HG03460 (cell line): Measurements from ENCODE around the gene ABCB4.

Source experiments
- ATAC-seq: cut with Tn5 transposase; IDR thresholded peaks from one replicate; pipeline ENCODE4 v1.9.1; 2021; ENCODE audit not compliant: unreplicated experiment

ABCB4 gene

DNA sequence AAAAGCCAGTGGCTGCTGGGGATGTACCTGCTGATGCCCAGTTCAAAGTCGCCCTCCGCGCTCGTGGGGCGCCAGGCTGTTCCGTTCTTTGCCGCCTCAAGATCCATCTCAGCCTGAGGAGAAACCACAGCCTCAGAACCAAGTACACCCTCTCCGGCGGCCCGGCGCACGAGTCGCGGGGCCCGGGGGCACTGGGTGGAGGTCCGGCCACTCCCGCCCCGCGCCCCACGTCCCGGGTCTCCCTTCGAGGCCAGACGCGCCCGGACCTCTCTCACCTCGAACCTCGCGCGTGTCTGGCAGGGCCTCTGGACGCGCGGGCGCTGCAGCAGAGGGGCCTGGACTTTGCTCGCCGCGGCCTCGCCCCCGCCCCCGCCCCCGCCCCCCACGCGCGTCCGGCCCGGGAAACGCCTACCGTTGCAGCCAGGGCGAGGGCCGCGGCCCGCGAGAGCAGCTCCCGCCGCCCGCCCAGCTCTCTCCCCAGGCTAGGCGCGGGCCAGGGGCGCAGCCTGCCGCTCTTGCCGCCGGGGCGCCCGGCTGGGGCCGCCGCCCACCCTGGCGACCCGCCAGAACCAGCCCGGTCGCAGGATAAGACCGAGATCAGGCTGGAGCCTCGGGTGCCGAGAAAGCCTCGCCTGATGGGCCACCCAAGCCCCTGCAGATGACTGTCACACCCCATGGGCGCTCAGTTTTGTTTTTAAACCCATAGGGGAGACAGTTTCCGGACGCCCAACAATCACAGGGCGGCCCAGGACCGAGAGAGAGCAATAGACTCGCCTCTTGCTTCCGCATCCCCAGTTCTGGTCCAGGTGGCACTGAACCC lies at the start of gene ABCB4:
Gene ABCB4, minus strand, starts transcription at position 322 of the 820 bp plus-strand sequence. Its CDS starts 215 bp downstream, at position 107.
- peak; percentile 16 for ATAC-seq

DNA sequence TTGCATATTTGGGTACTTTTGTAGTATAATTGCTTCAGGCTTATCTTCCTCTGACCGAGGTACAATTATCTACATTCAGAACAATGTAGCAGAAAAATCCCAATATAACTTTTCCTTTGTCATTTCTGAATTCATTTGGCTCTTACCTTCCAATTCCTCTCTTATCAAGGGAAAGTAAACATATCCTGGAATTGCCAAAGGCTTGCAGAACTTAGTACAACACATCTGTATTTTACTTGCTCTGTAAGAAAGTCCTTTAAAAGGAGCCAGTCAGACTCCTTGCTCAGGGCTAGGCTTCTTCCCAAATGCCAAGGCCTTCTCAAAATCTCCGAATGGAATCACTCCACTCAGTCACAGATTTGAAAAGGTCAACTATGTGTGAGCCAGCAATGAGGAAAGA lies 43.3 kb upstream of the ABCB4 start:
- ATAC-seq, result no peak

DNA sequence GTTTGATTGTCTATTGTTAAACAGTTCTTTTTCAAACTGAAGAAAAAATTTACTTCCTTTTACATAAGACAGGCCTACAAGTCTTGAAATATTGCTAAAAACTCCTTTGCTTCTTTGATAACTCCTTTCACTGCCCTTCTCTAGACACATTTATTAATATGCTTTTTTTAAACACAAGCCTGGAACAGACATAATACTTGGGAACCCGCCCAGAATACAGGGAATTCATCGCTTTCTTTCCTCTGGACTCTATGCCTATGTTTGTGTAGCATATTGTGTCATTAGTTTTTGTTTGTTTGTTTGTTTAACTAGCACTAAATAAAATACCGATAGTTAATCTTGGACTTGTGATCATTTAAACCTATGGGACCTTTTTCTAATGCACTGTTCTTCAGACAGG lies 42.4 kb upstream of the ABCB4 start:
- ATAC-seq, result no peak

DNA sequence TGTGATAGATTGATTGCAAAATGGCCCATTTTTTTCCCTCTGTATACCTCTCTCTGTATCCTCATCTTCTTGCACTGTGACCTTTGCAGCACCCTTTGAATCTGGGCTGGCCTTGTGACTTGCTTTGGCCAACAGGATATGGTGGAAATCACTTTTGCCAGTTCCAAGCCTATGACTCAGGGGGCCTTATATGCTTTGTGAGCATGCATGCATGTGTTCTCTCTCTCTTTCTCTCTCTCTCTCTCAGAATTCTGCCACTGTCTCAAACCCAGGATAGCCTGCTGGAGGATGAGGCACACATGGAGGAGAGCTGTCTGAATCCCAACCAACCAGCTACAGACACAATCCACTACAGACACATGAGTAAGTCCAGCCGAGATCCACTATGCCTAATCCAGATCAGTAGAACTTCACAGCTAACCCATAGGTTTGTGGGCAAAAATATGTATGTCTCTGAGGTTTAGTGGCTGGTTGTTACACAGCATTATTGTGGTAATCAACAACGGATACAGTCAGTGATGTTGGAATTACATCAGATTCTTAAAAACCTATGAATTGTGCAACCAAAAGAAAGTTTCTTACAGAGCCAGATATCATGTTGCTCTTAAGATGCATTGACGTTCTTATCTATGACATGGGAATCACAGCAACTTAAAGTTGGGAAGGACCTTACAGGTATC lies 41.8 kb upstream of the ABCB4 start:
- ATAC-seq, result no peak

DNA sequence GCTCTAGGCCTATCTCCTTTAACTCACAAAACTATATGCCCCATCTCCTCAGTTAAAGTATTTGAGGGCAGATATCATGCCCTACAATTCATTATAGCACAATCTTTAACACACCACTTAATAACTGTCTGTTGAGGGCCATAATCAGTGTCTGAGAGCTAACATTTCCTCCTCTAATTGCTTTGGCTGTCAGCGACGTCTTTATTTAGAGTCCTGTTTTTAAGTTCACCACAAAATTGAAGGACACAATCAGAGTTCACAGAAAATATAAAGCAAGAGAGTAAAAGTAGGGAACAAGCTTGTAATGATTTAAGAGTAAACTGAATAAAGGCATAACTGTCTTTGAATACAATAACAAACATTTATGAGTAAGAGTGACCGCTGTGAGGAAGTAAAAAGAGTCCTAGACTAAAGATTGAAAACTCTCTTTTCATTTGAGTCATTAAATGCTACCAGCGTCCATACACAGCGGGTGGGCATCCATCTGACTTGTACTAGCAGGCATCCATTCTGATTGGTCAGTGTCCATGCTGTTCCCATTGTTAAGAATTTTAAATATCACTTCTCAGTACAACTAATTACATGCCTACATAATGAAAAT lies 38.4 kb upstream of the ABCB4 start:
- ATAC-seq, result no peak

DNA sequence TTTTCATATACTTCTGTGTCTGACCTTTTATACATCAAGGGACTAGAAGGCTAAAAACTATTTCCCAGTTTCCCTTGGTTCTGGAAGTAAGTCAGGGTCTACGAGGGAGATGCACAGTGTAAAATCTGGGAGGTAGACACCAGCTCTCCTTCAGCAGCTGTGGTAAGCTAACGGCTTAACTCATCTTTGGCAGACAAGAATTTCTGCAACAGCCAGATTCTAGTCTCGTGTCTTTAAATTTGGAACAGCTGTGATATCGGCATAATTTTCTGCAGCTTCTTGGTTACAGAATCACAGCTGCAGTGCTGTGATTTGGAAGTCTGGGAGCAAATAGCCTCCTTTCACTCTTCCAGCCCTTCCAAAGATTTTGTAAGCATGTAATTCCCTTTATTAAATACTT lies 37.4 kb upstream of the ABCB4 start:
- ATAC-seq, result no peak

DNA sequence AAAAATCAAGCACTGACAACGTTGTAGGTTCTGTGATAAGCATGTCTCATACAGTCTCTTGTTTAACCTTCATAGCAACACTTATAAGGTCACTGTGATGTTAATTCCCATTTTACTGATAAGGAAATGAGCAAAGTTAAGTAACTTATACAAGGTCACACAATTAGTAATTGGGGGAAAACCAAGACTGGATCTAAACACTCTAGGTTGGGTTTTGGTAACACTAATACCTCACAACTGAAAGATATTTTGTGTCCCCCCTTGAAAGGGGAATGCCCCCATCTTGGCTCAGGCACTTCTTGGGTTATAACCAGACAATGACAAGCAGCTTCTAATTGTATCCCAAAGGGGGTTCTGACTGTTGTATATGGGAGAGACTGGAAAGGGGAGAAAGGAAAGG lies 36.0 kb upstream of the ABCB4 start:
- ATAC-seq, result no peak

DNA sequence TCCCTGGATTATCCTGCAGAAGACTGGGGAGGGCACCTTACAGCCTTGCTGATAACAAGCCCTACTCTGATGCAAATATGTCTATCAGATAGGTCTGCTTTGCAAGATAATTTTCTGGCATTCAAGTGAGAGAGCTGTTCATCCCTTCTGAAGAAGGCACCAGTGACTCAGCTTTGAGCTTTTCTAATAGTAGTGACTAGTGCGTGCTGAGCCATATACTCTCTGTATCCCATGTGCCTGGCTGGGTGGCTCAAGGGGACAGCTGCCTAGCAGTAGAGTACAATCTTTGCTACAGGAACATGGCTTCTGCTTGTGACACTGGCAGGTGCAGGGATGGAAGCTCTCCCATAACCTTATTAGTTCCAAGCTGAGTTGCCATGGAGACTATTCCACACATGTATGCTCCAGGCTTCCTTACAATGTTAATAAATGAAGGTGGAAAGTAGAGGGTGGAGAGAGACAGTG lies 35.0 kb upstream of the ABCB4 start:
- no peak for ATAC-seq

DNA sequence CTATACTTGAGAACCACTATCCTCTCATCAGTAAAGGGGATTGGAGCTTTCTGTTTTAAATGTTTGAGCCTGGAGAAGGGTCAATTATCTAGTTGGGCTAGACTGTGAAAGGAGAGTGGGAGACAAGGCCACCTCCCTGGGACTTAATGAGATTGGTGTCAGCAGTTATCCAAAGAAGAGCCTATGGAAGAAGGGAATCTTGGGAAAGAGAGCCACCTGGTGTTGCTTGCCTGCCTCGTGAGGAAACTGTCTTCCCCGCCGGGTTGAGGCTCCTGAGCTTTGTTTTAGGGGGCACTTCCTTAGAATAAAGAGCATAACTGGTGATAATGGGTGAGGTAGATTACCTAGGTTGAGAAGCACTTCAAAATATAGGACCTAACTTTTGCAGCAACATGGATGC lies 32.0 kb upstream of the ABCB4 start:
- no peak for ATAC-seq

DNA sequence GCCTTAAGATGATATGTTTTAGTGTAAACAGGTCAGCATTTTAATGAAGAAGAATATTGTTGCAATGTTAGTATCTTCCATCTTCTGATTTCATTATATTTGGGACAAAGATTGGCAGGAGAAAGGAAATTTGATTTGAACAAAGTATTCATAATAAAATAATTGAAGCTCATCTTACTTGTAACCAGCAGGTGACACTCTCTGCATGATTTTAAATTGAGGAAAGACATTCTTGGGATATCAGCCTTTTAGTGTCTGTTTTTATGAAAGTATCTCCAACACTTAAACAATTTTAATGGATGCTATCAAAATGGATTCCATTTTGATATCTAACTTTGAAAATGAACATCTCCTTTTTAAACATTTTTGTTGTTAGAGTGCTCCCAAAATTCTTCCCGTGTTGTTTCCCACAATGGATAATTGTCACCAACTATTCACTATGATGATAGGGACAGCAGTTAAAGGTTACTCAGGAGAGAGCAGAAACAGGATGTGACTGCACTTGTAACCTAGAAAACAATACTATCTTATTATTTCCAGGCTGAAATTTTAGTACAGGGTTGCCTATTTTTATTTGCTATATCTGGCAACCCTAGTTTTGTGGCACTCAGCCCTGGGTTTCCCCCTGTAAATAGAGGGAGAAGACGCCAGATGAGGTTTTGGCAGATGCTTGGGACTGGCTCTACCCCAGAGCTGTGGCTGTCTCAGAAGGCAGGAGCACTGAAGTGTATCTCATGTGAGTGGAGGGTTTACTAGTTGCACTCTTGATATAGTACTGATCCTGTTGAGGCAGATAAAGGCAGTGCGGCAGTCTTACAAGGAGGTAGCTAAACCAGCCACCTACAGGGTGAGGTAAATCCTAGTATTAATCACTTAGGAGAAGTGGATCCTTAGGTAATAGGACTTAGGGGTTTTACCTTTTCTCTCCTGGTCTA lies 31.0 kb upstream of the ABCB4 start:
- ATAC-seq, result no peak

DNA sequence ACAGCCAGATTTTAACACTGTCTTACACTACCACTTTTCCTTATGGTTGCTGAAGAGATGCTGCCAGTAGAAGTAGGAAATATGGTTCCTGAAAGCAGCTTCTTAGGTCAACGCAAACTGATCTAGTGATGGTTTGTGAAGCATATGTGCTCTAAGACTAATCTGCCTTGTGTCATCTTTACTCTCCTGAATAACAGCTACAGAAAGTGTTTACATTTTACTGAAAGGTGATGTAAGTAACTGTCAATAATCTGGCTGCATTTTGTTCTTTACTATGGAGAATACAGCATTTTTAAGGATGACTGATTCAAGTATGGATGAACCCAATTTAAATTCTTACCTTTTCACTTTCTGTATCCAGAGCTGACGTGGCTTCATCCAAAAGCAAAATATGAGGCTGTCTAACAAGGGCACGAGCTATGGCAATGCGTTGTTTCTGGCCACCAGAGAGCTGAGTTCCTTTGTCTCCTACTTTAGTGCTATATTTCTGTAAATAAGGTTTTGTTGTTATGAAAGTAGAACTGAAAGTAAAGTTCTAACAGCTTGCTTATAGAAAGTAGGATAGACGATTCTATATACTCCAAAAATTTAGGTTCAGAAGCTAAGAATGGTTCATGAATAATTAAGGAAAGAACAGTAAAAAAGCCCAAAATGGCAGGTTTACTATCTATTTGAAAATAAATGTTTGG lies 30.2 kb upstream of the ABCB4 start:
- no peak for ATAC-seq

DNA sequence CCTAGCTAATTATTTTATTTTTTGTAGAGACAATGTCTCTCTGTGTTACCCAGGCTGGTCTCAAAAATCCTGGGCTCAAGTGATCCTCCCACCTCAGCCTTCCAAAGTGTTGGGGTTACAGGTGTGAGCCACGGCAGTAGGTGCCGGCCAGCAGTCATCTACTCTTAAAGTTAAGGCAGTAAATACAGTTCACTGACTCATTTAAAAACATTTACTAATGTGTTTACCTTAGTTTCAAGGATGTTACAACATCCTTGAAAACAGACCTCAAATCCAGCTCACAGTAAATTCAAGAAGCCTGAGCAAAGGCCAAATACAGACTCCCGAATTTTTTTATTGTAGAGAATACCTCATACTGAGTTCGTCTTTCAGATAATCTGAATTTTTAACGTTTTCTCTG lies 29.6 kb upstream of the ABCB4 start:
- no peak for ATAC-seq

DNA sequence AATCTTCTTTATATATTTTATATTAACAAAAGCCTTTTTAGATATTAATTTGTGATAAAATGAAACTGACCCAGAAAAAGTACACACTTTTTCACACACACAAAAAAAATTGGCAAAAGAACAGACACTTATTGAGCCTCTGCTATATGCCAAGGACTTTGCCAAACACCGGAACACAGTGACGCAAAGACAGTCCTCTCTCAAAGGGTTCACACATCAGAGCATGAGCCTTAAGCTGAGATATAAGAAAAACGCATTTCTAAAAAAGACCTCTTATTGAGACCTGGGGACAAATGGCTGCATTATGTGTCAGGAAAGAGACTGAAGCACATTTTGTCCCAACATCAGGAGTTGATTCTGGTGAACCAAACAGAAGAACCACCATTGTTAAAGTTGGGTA lies 24.0 kb upstream of the ABCB4 start:
- no peak for ATAC-seq

DNA sequence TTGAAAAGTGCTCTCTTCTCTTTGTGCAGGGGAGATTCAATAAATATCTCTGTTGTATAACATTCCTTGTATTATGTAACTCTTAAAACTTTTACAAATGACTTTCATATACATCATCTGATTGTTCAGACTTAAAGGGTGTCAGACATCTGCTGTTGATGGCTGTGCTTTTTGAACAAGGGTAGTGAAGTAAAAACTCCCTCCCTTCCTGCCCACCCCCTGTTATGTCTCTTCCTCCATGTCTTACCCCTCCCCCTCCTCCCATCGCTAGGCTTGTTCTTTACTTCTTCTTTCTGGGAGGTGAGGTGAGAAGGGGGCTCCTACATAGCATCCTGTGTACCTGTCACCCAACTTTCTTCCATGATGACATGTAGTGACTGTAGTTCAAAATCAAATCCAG lies 23.4 kb upstream of the ABCB4 start:
- ATAC-seq, result no peak

DNA sequence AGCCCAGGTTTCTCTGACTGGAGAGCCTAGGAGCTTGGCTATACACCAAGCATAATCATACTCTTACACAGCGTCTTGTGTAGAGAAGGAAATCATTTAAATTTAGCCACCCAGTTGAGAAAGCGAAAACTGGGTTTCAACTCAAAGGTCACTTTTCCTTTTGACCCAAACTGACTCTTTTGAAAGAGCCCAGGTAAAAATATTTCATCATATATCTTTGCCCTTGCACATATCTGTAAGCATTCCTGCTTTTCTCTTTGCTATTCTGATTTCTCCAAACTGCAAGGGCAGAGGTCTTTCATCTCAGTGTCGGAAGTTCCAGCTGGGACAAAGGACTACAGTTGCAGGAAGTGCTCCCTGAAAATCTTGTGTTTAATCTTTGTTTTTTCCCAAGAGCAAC lies 22.0 kb upstream of the ABCB4 start:
- no peak for ATAC-seq

DNA sequence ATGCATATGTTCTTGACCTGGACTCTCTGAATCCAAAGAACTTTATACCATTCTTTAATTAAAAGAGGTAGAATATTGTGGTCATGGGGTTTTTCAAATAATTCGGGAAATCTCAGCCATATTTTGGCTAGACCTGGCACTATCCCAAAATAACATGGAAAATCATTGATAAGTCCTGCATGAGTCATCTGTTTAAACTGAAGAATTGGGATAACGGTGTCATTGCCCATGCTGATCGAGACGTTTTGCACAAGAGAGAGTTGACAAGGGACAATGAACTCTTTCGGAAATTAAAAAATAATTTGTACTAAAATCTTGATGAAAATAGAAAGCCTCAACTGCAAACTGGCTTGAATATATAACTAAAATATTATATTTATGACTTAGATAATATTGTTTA lies 19.9 kb upstream of the ABCB4 start:
- no peak for ATAC-seq

DNA sequence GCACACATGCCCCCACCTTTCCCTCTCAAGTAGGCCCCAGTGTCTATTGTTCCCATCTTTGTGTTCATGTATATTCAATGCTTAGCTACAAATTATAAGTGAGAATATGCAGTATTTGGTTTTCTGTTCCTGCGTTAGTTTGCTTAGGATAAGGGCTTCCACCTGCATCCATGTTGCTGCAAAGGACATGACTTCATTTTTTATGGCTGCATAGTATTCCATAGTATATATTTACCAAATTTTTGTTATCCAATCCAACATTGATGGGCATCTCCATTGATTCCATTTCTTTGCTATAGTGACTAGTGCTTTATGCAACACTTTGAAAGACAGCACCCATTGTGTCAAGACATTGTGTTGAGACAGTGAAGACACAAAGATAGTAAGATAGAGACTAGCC lies 19.0 kb upstream of the ABCB4 start:
- ATAC-seq, result no peak

DNA sequence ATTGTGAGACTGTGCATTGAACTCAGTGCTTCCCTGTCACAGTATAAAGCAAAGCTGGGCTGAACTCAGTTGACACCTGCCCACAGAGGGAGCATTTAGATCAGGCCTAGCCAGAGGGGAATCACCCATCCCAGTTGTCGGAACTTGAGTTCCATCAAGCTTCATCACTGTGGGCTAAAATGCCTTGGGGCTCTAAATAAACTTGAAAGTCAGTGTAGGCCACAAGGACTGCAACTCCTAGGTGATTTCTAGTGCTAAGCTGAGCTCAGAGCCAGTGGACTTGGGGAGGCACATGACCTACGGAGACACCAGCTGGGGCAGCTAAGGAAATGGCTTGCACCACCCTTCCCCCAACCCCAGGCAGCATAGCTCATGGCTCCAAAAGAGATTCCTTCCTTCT lies 7.7 kb upstream of the ABCB4 start:
- ATAC-seq, result no peak

DNA sequence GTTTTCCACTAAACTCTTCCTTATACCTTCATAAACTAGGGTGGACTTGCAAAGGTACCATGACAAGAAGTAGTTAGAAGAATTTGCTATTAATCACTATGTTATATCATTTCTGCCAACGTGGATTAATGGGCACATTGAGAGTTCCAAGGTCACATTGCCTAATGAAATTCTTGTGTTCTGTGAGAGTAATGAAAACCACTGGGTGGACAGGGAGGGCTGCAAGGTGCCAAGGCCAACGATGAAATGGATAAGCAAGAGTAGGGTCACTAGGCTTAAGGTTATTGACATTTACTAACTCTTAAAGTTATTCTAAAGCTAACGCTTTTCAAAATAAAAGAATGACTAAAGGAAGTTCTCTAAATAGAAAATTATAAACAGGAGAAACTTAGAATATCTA lies 6.6 kb upstream of the ABCB4 start:
- no peak for ATAC-seq

DNA sequence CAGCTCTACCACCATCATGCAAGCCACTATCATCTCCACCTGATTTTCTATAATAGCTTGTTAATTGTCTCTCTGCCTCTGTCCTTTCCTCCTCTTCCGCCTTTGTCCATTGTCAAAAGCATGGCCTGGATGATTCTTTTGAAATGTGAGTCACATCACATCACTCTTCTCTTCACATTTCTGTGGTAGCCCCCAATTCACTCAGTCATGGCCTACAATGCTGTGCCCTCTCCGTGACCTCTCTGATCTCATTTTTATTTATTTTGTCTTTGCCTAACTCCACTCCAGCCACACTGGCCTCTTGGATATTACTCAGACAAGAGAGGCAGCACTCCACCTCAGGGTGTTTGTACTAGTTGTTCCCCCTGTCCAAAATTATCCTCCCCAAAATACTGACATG lies 4.9 kb upstream of the ABCB4 start:
- no peak for ATAC-seq
